NCI-H1417 (cell line): ENCODE results near the gene SLC30A1.
"Not testable (repeated sequence)": the region's sequence is repeated elsewhere in the genome, so short reads cannot be mapped to it uniquely, and the experiment has no call there.

Source experiments
- DNase-seq, 3 experiments: peaks; one replicate each; lab custom pipeline; 2025; lab: John Stamatoyannopoulos, UW

The SLC30A1 gene

GRCh38 chr1:211583011-211583992 lies 4.3 kb upstream of the SLC30A1 start:
- DNase-seq, result no peak

GRCh38 chr1:211581526-211581925 lies 2.6 kb upstream of the SLC30A1 start:
- no peak for DNase-seq

- peak in 1 of 3 experiments; percentile 54 for DNase-seq
Observed at GRCh38 chr1:211580303-211580687, 1.3 kb upstream of the SLC30A1 start.

- peak; percentile 57 to 93 (median 90) for DNase-seq
Observed at GRCh38 chr1:211579440-211580302, 710 bp upstream of the SLC30A1 start.

GRCh38 chr1:211577819-211578639 lies 932 bp downstream of the SLC30A1 start:
- peak; percentile 32 to 75 (median 73) for DNase-seq

- peak in 1 of 3 experiments; percentile 69 for DNase-seq
Observed at GRCh38 chr1:211577277-211577818, 1.6 kb downstream of the SLC30A1 start.

GRCh38 chr1:211576717-211577116 lies 2.2 kb downstream of the SLC30A1 start:
- no peak for DNase-seq

- no peak for DNase-seq
Observed at GRCh38 chr1:211574705-211575104, 4.3 kb downstream of the SLC30A1 start.

GRCh38 chr1:211571998-211572397 lies 7.0 kb downstream of the SLC30A1 start:
- DNase-seq, result no peak

GRCh38 chr1:211570378-211570777 lies 8.6 kb downstream of the SLC30A1 start:
- not testable (repeated sequence) for DNase-seq

- no peak for DNase-seq
Observed at GRCh38 chr1:211566431-211567025, 12.4 kb downstream of the SLC30A1 start.

- DNase-seq, result no peak
Observed at GRCh38 chr1:211564084-211564483, 14.9 kb downstream of the SLC30A1 start.

- DNase-seq, result no peak
Observed at GRCh38 chr1:211559222-211560010, 19.5 kb downstream of the SLC30A1 start.

- no peak for DNase-seq
Observed at GRCh38 chr1:211557894-211558625, 20.9 kb downstream of the SLC30A1 start.

- DNase-seq, result no peak
Observed at GRCh38 chr1:211553549-211553948, 25.4 kb downstream of the SLC30A1 start.

GRCh38 chr1:211551638-211552460 lies 27.1 kb downstream of the SLC30A1 start:
- no peak for DNase-seq

- DNase-seq, result no peak
Observed at GRCh38 chr1:211549092-211549711, 29.8 kb downstream of the SLC30A1 start.
